Measurements from ENCODE around the gene CUX1. TPM values are rescaled to one million over a fixed set of nuclear protein-coding genes. Genes with fewer than 3 reads are reported as not detected.
A peak's percentile ranks its signal among the peaks of the same experiment; 100 is the strongest.

The CUX1 gene
- total and polyA plus RNA-seq, 5 donors = 54.1 to 146 (median 109) TPM

GRCh38 chr7:102304668-102305067 is 487.2 kb downstream of the CUX1 start:
- intact Hi-C loops (cut with DNase I) = no loop called here
- Histone ChIP-seq H3K4me3 (ENCODE audit: low read length) (no peak overlapping the region), H3K4me1 (ENCODE audit: control insufficient read depth, insufficient read depth, low read length) (no peaks in the 10 kb centered on the region), H3K9me3 (ENCODE audit: control insufficient read depth, low read length) (no peaks in the 10 kb centered on the region), H3K27ac (ENCODE audit: low read length) (no peak overlapping the region), H3K27me3 (ENCODE audit: control insufficient read depth, insufficient read depth) (no peaks in the 10 kb centered on the region)
- DNase-seq (peak in 1 of 3 donors; percentile 73), ATAC-seq (peak in 1 of 2 donors; percentile 34)
- WGBS = 51% methylated on average over 11 of the region's 11 CpGs

GRCh38 chr7:102305414-102306268 is 488.2 kb downstream of the CUX1 start:
- ATAC-seq = no peak
- 93% methylated on average over 17 of the region's 17 CpGs for WGBS
- Histone ChIP-seq H3K27me3 (ENCODE audit: control insufficient read depth, insufficient read depth) (no peaks in the 10 kb centered on the region), H3K4me3 (ENCODE audit: low read length) (no peak overlapping the region), H3K27ac (ENCODE audit: low read length) (no peak overlapping the region), H3K4me1 (ENCODE audit: control insufficient read depth, insufficient read depth, low read length) (no peaks in the 10 kb centered on the region), H3K9me3 (ENCODE audit: control insufficient read depth, low read length) (no peaks in the 10 kb centered on the region)
- intact Hi-C loops (cut with DNase I) = no loop called here
- no peak for DNase-seq

- H3K4me1 ChIP-seq (ENCODE audit: control insufficient read depth, insufficient read depth, low read length) = no peaks in the 10 kb centered on the region
- H3K27me3 ChIP-seq (ENCODE audit: control insufficient read depth, insufficient read depth) = no peaks in the 10 kb centered on the region
- 52% methylated on average over 17 of the region's 17 CpGs for WGBS
- ATAC-seq (peak; percentile 70 to 73), DNase-seq (peak; percentile 47 to 81 (median 76))
- H3K9me3 ChIP-seq (ENCODE audit: control insufficient read depth, low read length) = no peaks in the 10 kb centered on the region
- no peak overlapping the region for H3K27ac ChIP-seq (ENCODE audit: low read length)
- intact Hi-C loops (cut with DNase I) = no loop called here
- H3K4me3 ChIP-seq (ENCODE audit: low read length) = no peak overlapping the region
Observed at GRCh38 chr7:102306916-102307677, 489.7 kb downstream of the CUX1 start.

GRCh38 chr7:102310414-102310815 is 493.0 kb downstream of the CUX1 start:
- H3K4me3 ChIP-seq (ENCODE audit: low read length) = no peak overlapping the region
- WGBS = 93% methylated on average over 9 of the region's 9 CpGs

GRCh38 chr7:102312317-102312716 is 494.9 kb downstream of the CUX1 start:
- H3K4me3 ChIP-seq (ENCODE audit: low read length) = no peak overlapping the region
- H3K27ac ChIP-seq (ENCODE audit: low read length) = no peak overlapping the region
- WGBS = 87% methylated on average over 2 of the region's 2 CpGs
- no peaks in the 10 kb centered on the region for H3K27me3 ChIP-seq (ENCODE audit: control insufficient read depth, insufficient read depth)
- intact Hi-C loops (cut with DNase I) = no loop called here
- ATAC-seq (no peak), DNase-seq (no peak)
- H3K4me1 ChIP-seq (ENCODE audit: control insufficient read depth, insufficient read depth, low read length) = no peaks in the 10 kb centered on the region
- H3K9me3 ChIP-seq (ENCODE audit: control insufficient read depth, low read length) = no peaks in the 10 kb centered on the region

More at GRCh38 chr7:102310414-102310815, 493.0 kb downstream of the CUX1 start:
- Histone ChIP-seq H3K9me3 (ENCODE audit: control insufficient read depth, low read length) (no peaks in the 10 kb centered on the region), H3K27me3 (ENCODE audit: control insufficient read depth, insufficient read depth) (no peaks in the 10 kb centered on the region), H3K27ac (ENCODE audit: low read length) (no peak overlapping the region), H3K4me1 (ENCODE audit: control insufficient read depth, insufficient read depth, low read length) (no peaks in the 10 kb centered on the region)
- no peak for DNase-seq
- ATAC-seq = no peak
- intact Hi-C loops (cut with DNase I) = no loop called here

- WGBS = 87% methylated on average over 22 of the region's 22 CpGs
- intact Hi-C loops (cut with DNase I) = no loop called here
- ATAC-seq = no peak
Observed at GRCh38 chr7:102313997-102314780, 496.8 kb downstream of the CUX1 start.

GRCh38 chr7:102317231-102318059 is 500.0 kb downstream of the CUX1 start:
- DNase-seq (no peak), ATAC-seq (no peak)
- no peak overlapping the region for H3K4me3 ChIP-seq (ENCODE audit: low read length)
- H3K9me3 ChIP-seq (ENCODE audit: control insufficient read depth, low read length) = no peaks in the 10 kb centered on the region
- intact Hi-C loops (cut with DNase I) = no loop called here
- WGBS = 85% methylated on average over 24 of the region's 24 CpGs
- H3K4me1 ChIP-seq (ENCODE audit: control insufficient read depth, insufficient read depth, low read length) = no peaks in the 10 kb centered on the region
- no peak overlapping the region for H3K27ac ChIP-seq (ENCODE audit: low read length)
- H3K27me3 ChIP-seq (ENCODE audit: control insufficient read depth, insufficient read depth) = no peaks in the 10 kb centered on the region

More at GRCh38 chr7:102313997-102314780, 496.8 kb downstream of the CUX1 start:
- no peaks in the 10 kb centered on the region for H3K4me1 ChIP-seq (ENCODE audit: control insufficient read depth, insufficient read depth, low read length)
- H3K4me3 ChIP-seq (ENCODE audit: low read length) = no peak overlapping the region
- H3K27ac ChIP-seq (ENCODE audit: low read length) = no peak overlapping the region
- H3K27me3 ChIP-seq (ENCODE audit: control insufficient read depth, insufficient read depth) = no peaks in the 10 kb centered on the region
- H3K9me3 ChIP-seq (ENCODE audit: control insufficient read depth, low read length) = no peaks in the 10 kb centered on the region
- DNase-seq = no peak

GRCh38 chr7:102318482-102318971 is 501.1 kb downstream of the CUX1 start:
- intact Hi-C loops (cut with DNase I) = no loop called here
- DNase-seq (peak in 2 of 3 donors; percentile 73 to 77), ATAC-seq (peak; percentile 31 to 36)
- Histone ChIP-seq H3K27ac (ENCODE audit: low read length) (no peak overlapping the region), H3K9me3 (ENCODE audit: control insufficient read depth, low read length) (no peaks in the 10 kb centered on the region), H3K27me3 (ENCODE audit: control insufficient read depth, insufficient read depth) (no peaks in the 10 kb centered on the region), H3K4me3 (ENCODE audit: low read length) (no peak overlapping the region), H3K4me1 (ENCODE audit: control insufficient read depth, insufficient read depth, low read length) (no peaks in the 10 kb centered on the region)
- WGBS = 61% methylated on average over 7 of the region's 7 CpGs

- 88% methylated on average over 3 of the region's 3 CpGs for WGBS
- intact Hi-C loops (cut with DNase I) = no loop called here
- no peak for DNase-seq
- Histone ChIP-seq H3K27me3 (ENCODE audit: control insufficient read depth, insufficient read depth) (no peaks in the 10 kb centered on the region), H3K4me3 (ENCODE audit: low read length) (no peak overlapping the region), H3K9me3 (ENCODE audit: control insufficient read depth, low read length) (no peaks in the 10 kb centered on the region), H3K27ac (ENCODE audit: low read length) (no peak overlapping the region), H3K4me1 (ENCODE audit: control insufficient read depth, insufficient read depth, low read length) (no peaks in the 10 kb centered on the region)
- no peak for ATAC-seq
Observed at GRCh38 chr7:102319671-102320070, 502.2 kb downstream of the CUX1 start.

GRCh38 chr7:102320181-102320580 is 502.8 kb downstream of the CUX1 start:
- intact Hi-C loops (cut with DNase I) = no loop called here
- no peak overlapping the region for H3K4me3 ChIP-seq (ENCODE audit: low read length)
- H3K27me3 ChIP-seq (ENCODE audit: control insufficient read depth, insufficient read depth) = no peaks in the 10 kb centered on the region
- H3K9me3 ChIP-seq (ENCODE audit: control insufficient read depth, low read length) = no peaks in the 10 kb centered on the region
- H3K27ac ChIP-seq (ENCODE audit: low read length) = no peak overlapping the region
- no peak for ATAC-seq
- DNase-seq = no peak
- WGBS = 96% methylated on average over 14 of the region's 14 CpGs
- no peaks in the 10 kb centered on the region for H3K4me1 ChIP-seq (ENCODE audit: control insufficient read depth, insufficient read depth, low read length)

Data from right cardiac atrium (tissue), 5 donors.